GM23338 (cell line): ENCODE results near the gene ARMH4. TPM values are rescaled to one million over a fixed set of nuclear protein-coding genes. Genes with fewer than 3 reads are reported as not detected.

Experiments used
- ATAC-seq: fragments of 200-7000 bp; cut with Tn5 transposase; 3 replicates; pipeline ENCODE4 v1.9.1; 2020
- DNase-seq: peaks from one replicate; pipeline ENCODE4 v3.0.0-alpha.2; 2015; ENCODE audit warnings: low spot score
- H2AFZ ChIP-seq: fragments of 200-600 bp; sonication (generic); 2 replicates; pipeline ENCODE4 v1.8.0; 2016; ENCODE audit warnings: antibody characterized with exemption, mild to moderate bottlenecking, moderate library complexity
- H3F3A ChIP-seq: fragments of 200-600 bp; sonication (generic); replicated peaks from 2 replicates; pipeline ENCODE4 v1.8.0; 2017; ENCODE audit warnings: antibody characterized with exemption, mixed run types, low read depth
- H3K27ac ChIP-seq: fragments of 200-600 bp; sonication (generic); 2 replicates; pipeline ENCODE4 v1.6.1; 2016; ENCODE audit warnings: low read depth
- H3K27me3 ChIP-seq: fragments of 200-600 bp; sonication (generic); 2 replicates; pipeline ENCODE4 v1.8.0; 2016; ENCODE audit warnings: mild to moderate bottlenecking, mixed run types, moderate library complexity; ENCODE audit not compliant: insufficient read depth
- H3K36me3 ChIP-seq: fragments of 200-600 bp; sonication (generic); 2 replicates; pipeline ENCODE4 v1.8.0; 2016; ENCODE audit warnings: mild to moderate bottlenecking; ENCODE audit not compliant: insufficient read depth
- H3K4me1 ChIP-seq: fragments of 200-600 bp; sonication (generic); 2 replicates; pipeline ENCODE4 v1.8.0; 2016; ENCODE audit warnings: mild to moderate bottlenecking, moderate library complexity; ENCODE audit not compliant: insufficient read depth
- H3K4me2 ChIP-seq: fragments of 200-600 bp; sonication (generic); 2 replicates; pipeline ENCODE4 v1.7.1; 2017; ENCODE audit warnings: mixed run types
- H3K4me3 ChIP-seq: fragments of 200-600 bp; sonication (generic); 2 replicates; pipeline ENCODE4 v1.6.1; 2016; ENCODE audit warnings: mixed run types
- H3K79me2 ChIP-seq: fragments of 200-600 bp; sonication (generic); replicated peaks from 2 replicates; pipeline ENCODE4 v1.8.0; 2017; ENCODE audit warnings: mild to moderate bottlenecking; ENCODE audit not compliant: insufficient read depth
- H3K9me2 ChIP-seq: fragments of 200-600 bp; sonication (generic); 2 replicates; pipeline ENCODE4 v1.8.0; 2017; ENCODE audit not compliant: insufficient read depth
- H4K20me1 ChIP-seq: fragments of 200-600 bp; sonication (generic); replicated peaks from 2 replicates; pipeline ENCODE4 v1.8.0; 2017; ENCODE audit warnings: mild to moderate bottlenecking; ENCODE audit not compliant: insufficient read depth
- H3K27ac Mint-ChIP-seq: 2 replicates; pipeline ENCODE4 v1.8.0; 2020; ENCODE audit warnings: inconsistent platforms, mild to moderate bottlenecking, moderate library complexity, mixed read lengths
- H3K27me3 Mint-ChIP-seq: 3 replicates; pipeline ENCODE4 v1.8.0; 2022; ENCODE audit warnings: low read depth, mild to moderate bottlenecking, moderate library complexity, mixed read lengths, inconsistent platforms; ENCODE audit not compliant: insufficient read depth, poor library complexity
- H3K36me3 Mint-ChIP-seq: 3 replicates; pipeline ENCODE4 v1.8.0; 2021; ENCODE audit warnings: low read depth, mild to moderate bottlenecking, inconsistent platforms, moderate library complexity, mixed read lengths
- H3K4me1 Mint-ChIP-seq: 3 replicates; pipeline ENCODE4 v1.8.0; 2020; ENCODE audit warnings: mild to moderate bottlenecking, inconsistent platforms, mixed read lengths
- H3K4me3 Mint-ChIP-seq: 3 replicates; pipeline ENCODE4 v1.8.0; 2021; ENCODE audit warnings: moderate library complexity, mild to moderate bottlenecking, inconsistent platforms, mixed read lengths
- H3K9me3 Mint-ChIP-seq: 3 replicates; pipeline ENCODE4 v1.8.0; 2020; ENCODE audit warnings: moderate library complexity, mild to moderate bottlenecking, inconsistent platforms, mixed read lengths
- CTCF ChIP-seq, 2 experiments: fragments of 200-600 bp in 1 of 2; sonication (generic) in 1 of 2; conservative IDR thresholded peaks; 2 replicates each; pipeline versions ENCODE4 v1.5.1 to v1.6.1; 2016 to 2017; ENCODE audit warnings: antibody characterized with exemption in 2 of 2, low read depth in 2 of 2, mild to moderate bottlenecking in 2 of 2, moderate library complexity in 1 of 2
- ETS1 ChIP-seq: IDR thresholded peaks from 2 replicates; pipeline ENCODE4 v1.6.1; 2016; ENCODE audit warnings: antibody characterized with exemption
- EZH2phosphoT487 ChIP-seq: fragments of 200-600 bp; sonication (generic); IDR thresholded peaks from one replicate; pipeline ENCODE4 v1.8.1; 2018; ENCODE audit warnings: antibody characterized with exemption; ENCODE audit not compliant: unreplicated experiment
- NANOG ChIP-seq: IDR thresholded peaks from 2 replicates; pipeline ENCODE4 v1.6.1; 2016; ENCODE audit warnings: antibody characterized with exemption, borderline replicate concordance
- STAT1 ChIP-seq: IDR thresholded peaks from one replicate; pipeline ENCODE4 v1.6.1; 2016; ENCODE audit warnings: antibody characterized with exemption; ENCODE audit not compliant: unreplicated experiment
- polyA plus RNA-seq: library from polyadenylated mRNA; unstranded; fragments of >200 nt; fragmentation: Nextera tagmentation; extraction: Ambion mirVana; gene quantifications from 2 replicates; pipeline ENCODE4 v1.2.1, GENCODE V29; 2016
- total RNA-seq: library from RNA; depleted of rRNA; stranded (reverse); fragments of >200 nt; shearing (Covaris generic); gene quantifications from 2 replicates; pipeline ENCODE4 v1.2.3, GENCODE V29; 2014
- TF ChIP-seq, protein P1 (sequence below): IDR thresholded peaks from one replicate; pipeline ENCODE4 v1.6.1; 2018; ENCODE audit warnings: antibody characterized with exemption; ENCODE audit not compliant: unreplicated experiment

The ARMH4 gene
- total and polyA plus RNA-seq, 2 experiments from 2014 or later, result 15.5 to 20.2 TPM

DNA sequence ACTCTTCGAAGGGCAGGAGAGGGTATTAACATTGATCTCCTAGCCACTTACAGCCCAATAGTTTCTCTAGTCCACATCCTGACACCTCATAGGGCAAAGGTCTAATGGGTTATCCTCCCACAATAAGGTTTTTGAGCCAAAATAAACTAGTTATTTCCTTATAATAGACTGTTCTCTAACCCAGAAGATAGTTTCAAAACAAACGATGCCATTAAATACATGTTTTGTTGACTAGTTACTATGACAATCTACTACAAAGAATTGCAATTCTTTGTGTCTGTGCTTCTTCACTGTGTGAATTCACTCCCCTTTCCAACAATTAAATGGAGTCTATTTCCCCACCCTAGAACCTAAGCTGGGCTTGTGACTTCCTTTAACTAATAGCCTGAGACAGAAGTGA is 41.5 kb upstream of the ARMH4 start (continued):
- TF ChIP-seq, protein P1, sequence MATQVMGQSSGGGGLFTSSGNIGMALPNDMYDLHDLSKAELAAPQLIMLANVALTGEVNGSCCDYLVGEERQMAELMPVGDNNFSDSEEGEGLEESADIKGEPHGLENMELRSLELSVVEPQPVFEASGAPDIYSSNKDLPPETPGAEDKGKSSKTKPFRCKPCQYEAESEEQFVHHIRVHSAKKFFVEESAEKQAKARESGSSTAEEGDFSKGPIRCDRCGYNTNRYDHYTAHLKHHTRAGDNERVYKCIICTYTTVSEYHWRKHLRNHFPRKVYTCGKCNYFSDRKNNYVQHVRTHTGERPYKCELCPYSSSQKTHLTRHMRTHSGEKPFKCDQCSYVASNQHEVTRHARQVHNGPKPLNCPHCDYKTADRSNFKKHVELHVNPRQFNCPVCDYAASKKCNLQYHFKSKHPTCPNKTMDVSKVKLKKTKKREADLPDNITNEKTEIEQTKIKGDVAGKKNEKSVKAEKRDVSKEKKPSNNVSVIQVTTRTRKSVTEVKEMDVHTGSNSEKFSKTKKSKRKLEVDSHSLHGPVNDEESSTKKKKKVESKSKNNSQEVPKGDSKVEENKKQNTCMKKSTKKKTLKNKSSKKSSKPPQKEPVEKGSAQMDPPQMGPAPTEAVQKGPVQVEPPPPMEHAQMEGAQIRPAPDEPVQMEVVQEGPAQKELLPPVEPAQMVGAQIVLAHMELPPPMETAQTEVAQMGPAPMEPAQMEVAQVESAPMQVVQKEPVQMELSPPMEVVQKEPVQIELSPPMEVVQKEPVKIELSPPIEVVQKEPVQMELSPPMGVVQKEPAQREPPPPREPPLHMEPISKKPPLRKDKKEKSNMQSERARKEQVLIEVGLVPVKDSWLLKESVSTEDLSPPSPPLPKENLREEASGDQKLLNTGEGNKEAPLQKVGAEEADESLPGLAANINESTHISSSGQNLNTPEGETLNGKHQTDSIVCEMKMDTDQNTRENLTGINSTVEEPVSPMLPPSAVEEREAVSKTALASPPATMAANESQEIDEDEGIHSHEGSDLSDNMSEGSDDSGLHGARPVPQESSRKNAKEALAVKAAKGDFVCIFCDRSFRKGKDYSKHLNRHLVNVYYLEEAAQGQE, result no peak
- no peak for TF ChIP-seq NANOG
- TF ChIP-seq EZH2phosphoT487, result no peak
- TF ChIP-seq ETS1, result no peak
- TF ChIP-seq STAT1, result no peak
- TF ChIP-seq CTCF (conservative IDR thresholded peaks at IDR 0.05; ENCODE audit: low read depth in 2 of 2), result no peak

GRCh38 chr14:58191763-58192601 is 40.0 kb upstream of the ARMH4 start:
- H3K27ac ChIP-seq, result no peak overlapping the region

More at GRCh38 chr14:58191763-58192601, 40.0 kb upstream of the ARMH4 start:
- no peak overlapping the region for H3K4me3 ChIP-seq
- ATAC-seq (no peak), DNase-seq (no peak)
- Mint-ChIP-seq H3K4me3 (no peak overlapping the region), H3K36me3 (no peaks in the 10 kb centered on the region), H3K27ac (no peak overlapping the region), H3K9me3 (no peaks in the 10 kb centered on the region), H3K4me1 (no peaks in the 10 kb centered on the region), H3K27me3 (no peaks in the 10 kb centered on the region)
- H3K36me3 ChIP-seq, result no peaks in the 10 kb centered on the region
- TF ChIP-seq NANOG, result no peak
- no peaks in the 10 kb centered on the region for H3K79me2 ChIP-seq
- no peak overlapping the region for H3K4me2 ChIP-seq
- H3K27me3 ChIP-seq, result no peaks in the 10 kb centered on the region
- H3K4me1 ChIP-seq, result no peaks in the 10 kb centered on the region
- peak overlapping the region; percentile 47; the same call in 1 of the 2 replicates for H2AFZ ChIP-seq
- H3K9me2 ChIP-seq, result no peaks in the 10 kb centered on the region
- no peaks in the 10 kb centered on the region for H3F3A ChIP-seq
- H4K20me1 ChIP-seq, result no peaks in the 10 kb centered on the region
